GM21367 (cell line): ENCODE measurements around the gene AKR1C8.
"Not testable (repeated sequence)": the region's sequence is repeated elsewhere in the genome, so short reads cannot be mapped to it uniquely, and the experiment has no call there.

ENCODE experiments used
- ATAC-seq: cut with Tn5 transposase; IDR thresholded peaks from one replicate; pipeline ENCODE4 v1.9.1; 2021; ENCODE audit not compliant: unreplicated experiment

AKR1C8 gene

GRCh38 chr10:5168897-5169420 lies 16.0 kb downstream of the AKR1C8 start:
- no peak for ATAC-seq

DNA sequence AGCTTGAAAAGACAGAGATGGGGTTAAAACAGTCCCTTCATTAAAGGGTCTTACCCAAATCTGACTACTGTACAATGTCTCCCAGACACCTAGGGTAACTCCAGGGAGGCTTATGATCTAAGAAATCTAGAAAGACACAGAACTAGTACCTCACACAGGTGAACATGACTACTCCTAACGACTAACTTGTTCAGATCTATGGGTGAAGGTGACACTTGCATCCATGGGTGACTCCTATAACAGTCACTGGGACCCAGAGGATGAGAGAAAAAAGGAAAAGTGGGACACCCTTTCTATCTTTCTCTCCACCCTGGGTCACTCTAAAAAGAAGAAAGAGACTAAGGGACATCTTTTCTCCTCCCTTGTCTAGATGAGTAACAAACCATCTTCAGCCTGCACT lies 19.2 kb downstream of the AKR1C8 start:
- no peak for ATAC-seq

DNA sequence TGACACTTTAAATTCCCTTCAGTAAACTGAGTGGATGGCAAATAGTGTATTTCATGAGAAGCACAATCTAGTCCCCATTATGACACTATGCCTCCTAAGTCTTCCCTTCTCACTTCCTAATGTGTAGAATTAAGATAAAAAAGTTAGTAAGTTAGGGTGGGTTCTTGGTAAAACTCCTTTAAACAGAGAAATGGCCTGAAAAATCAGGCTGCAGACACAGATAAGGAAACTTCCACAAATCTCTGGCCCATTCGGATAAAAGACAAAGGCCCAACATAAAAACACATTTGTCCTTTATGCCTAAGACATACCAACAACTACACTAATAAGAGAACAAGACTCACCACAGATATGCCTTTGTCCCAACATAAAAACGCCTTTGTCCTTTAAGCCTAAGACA lies 21.5 kb downstream of the AKR1C8 start:
- ATAC-seq: no peak

- no peak for ATAC-seq
Measured at GRCh38 chr10:5159126-5159525, 25.8 kb downstream of the AKR1C8 start.

DNA sequence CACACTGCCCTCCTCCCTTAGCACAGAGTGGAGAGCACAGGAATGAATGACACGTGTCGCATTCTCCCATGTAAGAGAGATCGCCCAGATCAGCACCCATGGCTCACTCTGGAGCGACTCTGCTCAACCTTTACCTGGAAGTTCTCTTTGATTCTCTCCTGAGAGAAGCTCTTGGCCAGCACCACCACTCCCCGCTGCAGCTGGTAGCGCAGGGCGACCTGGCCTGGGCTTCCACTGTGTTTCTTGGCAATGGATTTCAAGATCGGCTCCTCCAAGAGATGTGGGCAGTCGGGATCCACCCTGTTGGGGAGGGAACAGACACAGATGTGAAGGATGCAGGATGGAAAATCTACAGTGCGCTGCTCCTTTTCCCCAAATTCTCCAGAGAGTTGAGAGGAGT lies 27.4 kb downstream of the AKR1C8 start:
- ATAC-seq: no peak

GRCh38 chr10:5155951-5156350 lies 29.0 kb downstream of the AKR1C8 start:
- ATAC-seq: no peak

GRCh38 chr10:5151076-5151475 lies 33.9 kb downstream of the AKR1C8 start:
- no peak for ATAC-seq

- ATAC-seq: no peak
Measured at GRCh38 chr10:5148678-5149032, 36.3 kb downstream of the AKR1C8 start.

DNA sequence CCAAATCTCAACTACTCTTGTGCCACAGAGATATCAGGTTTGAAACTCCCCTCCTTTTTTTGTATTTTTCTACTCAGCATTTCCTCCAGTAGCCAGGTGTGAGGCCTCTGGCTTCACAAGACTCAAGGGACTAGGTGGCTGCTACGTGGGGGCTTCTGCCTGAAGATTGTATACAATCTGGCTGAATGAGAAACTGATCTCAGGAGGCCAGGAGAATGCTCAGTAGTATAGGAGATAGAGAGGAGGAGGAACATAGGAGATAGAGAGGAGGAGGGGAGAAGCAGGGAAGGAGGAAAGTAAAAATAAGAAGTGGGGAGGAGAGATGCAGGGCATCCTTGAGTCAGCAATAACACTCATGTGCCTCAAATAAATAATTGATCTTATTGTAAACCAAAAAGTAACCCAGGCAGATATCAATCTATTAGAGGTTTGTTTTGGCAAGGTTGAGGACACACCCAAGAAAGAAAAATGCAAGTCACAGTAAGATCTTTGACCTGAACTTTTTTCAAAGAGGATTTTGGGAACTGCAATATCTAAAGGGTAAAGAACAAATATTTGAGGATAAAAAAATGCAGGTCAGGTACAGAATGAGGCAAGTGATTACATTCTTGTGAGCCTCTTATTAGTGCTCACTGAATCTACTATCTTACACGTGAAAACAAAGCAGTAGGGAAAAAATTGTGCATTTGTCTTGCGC lies 36.8 kb downstream of the AKR1C8 start:
- no peak for ATAC-seq

DNA sequence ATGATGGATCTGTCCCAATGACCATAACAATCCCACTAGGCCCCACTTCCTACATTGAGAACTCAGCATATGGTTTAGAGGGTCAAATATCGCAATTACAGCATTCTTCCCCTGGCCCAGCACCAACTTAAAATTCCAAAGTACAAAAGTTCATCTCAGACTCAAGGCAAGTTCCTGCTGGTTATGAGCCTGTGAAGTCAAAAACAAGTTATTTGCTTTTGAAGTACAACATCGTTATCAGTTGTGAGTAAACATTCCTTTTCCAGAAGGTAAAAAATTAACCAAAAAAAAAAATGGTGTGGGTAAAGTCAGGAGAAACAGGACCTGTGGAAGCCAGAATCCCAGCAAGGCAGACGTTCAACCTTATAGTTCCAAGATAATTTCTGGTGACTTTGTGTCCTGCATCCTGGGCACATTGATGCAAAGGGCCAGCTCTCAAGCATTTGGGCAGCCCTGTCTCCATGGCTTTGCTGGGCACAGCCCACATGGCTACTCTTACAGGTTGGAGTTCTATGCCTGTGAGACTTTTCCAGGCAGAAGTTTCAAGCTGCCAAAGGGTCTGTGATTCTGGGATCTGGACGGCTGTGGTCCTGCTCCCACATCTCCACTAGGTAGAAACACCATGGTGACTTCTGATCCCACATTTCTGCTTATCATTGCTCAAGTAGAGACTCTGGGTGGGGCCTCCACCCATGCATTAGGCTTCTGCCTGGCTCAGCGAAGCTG lies 37.5 kb downstream of the AKR1C8 start:
- ATAC-seq: no peak

- ATAC-seq: no peak
Measured at GRCh38 chr10:5146920-5147254, 38.1 kb downstream of the AKR1C8 start.

GRCh38 chr10:5143137-5143536 lies 41.8 kb downstream of the AKR1C8 start:
- ATAC-seq: no peak

GRCh38 chr10:5142199-5142598 lies 42.8 kb downstream of the AKR1C8 start:
- no peak for ATAC-seq

- ATAC-seq: not testable (repeated sequence)
Measured at GRCh38 chr10:5137699-5138098, 47.3 kb downstream of the AKR1C8 start.

DNA sequence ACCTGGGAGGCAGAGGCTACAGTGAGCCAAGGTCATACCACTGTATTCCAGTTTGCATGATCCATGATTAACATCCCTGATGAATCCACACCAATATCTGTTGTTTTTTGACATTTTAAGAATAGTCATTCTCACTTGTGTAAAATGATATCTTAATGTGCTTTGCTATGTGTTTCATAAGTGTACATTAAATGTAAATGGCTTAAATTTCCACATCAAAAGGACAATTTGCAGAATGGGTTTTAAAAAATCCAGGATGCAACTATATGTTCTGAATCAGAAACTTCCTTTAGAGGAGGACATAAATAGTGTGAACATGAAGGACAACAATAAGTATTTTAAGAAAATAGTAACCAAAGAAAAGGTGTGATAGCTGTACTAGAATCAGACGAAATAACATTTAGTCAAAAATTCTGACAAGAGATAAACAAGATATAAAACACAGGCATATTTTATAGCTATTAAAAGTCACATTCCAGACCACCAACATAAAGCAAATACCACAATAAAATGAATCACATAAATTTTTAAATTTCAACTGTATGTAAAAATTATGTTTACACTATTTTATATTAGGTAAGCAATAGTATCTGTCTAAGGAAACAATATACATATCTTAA lies 48.4 kb downstream of the AKR1C8 start:
- ATAC-seq: no peak

- ATAC-seq: no peak
Measured at GRCh38 chr10:5135581-5135980, 49.4 kb downstream of the AKR1C8 start.

GRCh38 chr10:5125315-5126044 lies 59.5 kb downstream of the AKR1C8 start:
- no peak for ATAC-seq

GRCh38 chr10:5123886-5124285 lies 61.1 kb downstream of the AKR1C8 start:
- ATAC-seq: no peak

DNA sequence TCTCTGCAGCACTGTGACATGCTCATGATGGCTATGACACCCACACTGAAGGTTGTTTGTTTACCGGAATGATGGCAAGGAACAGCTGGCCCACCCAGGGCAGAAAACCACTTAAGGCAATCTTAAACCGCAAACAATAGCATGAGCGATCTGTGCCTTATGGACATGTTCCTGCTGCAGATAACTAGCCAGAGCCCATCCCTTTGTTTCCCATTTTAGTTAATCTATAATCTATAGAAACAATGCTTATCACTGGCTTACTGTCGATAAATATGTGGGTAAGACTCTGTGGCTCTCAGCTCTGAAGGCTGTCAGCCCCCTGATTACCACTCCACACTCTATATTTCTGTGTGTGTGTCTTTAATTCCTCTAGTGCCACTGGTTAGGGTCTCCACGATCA lies 65.0 kb downstream of the AKR1C8 start:
- not testable (repeated sequence) for ATAC-seq

DNA sequence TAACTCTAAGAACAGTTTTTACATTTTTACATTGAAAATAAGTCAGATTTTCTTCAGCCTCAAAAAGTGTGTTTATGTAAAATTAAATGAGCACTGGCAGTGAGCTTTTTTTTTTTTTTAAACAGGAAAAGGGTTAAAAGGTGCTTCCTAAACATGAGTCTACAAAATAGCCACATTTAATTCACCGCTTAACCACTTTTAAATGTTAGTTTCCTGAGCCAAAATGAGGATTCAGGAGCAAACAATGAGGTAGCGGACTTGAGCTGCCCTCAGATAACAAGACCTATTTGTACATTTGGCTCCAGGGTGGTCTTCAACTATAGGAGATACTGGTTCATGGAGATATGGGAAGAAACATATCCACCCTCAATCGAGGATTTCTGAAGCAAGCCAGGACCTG lies 67.9 kb downstream of the AKR1C8 start:
- no peak for ATAC-seq

DNA sequence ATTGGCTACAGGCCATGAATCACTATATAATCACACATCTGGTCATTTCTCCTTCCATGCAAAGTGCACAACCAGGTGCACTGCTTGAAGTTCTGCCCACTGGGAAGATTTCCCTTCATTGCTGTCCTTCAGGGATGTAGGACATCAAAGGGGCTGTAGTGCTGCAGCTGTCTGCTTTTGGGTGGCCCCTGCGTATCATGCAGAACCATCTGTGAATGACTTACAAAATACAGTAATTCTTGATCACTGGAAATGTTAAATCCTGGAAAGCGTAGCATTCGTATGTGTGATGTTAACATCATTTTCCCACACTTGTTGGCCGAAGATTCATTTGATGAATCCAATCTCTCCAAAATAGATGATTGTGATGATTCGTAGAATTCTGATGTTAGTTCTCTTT lies 68.3 kb downstream of the AKR1C8 start:
- ATAC-seq: no peak

DNA sequence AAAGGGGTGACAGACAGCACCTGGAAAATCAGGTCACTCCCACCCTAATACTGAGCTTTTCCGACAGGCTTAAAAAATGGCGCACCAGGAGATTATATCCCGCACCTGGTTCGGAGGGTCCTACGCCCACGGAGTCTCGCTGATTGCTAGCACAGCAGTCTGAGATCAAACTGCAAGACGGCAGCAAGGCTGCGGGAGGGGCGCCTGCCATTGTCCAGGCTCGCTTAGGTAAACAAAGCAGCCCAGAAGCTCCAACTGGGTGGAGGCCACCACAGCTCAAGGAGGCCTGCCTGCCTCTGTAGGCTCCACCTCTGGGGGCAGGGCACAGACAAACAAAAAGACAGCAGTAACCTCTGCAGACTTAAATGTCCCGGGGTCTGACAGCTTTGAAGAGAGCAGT lies 75.1 kb downstream of the AKR1C8 start:
- ATAC-seq: not testable (repeated sequence)
